Adrenal gland (tissue), 12 donors: Measurements from ENCODE around the gene PRSS12. TPM values are rescaled to one million over a fixed set of nuclear protein-coding genes. Genes with fewer than 3 reads are reported as not detected.

Experiments used
- DNase-seq, 7 donors: peaks; one replicate each; pipeline ENCODE4 v3.0.0-alpha.2; 2019 to 2020
- H3K27ac ChIP-seq, 5 donors: fragments of 200-600 bp; sonication (generic) in 4 of 5; 1 replicate in 3 of 5; 2 replicates in 2 of 5; pipeline versions ENCODE4 v1.5.1 to v1.8.0; 2016 to 2020; ENCODE audit warnings: mild to moderate bottlenecking in 1 of 5
- H3K27me3 ChIP-seq: fragments of 200-600 bp; 2 replicates; pipeline ENCODE4 v1.8.0; 2021
- H3K36me3 ChIP-seq, 2 donors: fragments of 200-600 bp; replicated peaks in 1 of 2; 1 replicate in 1 of 2; 2 replicates in 1 of 2; pipeline versions ENCODE4 v1.5.1 to v1.8.0; 2018 to 2022
- H3K4me1 ChIP-seq, 2 donors: fragments of 200-600 bp; replicated peaks in 1 of 2; 1 replicate in 1 of 2; 2 replicates in 1 of 2; pipeline versions ENCODE4 v1.5.1 to v1.8.0; 2018 to 2021
- H3K4me3 ChIP-seq, 4 donors: fragments of 200-600 bp; sonication (generic) in 3 of 4; one replicate each; pipeline ENCODE4 v1.5.1; 2016 to 2018
- H3K9me3 ChIP-seq, 3 donors: fragments of 200-600 bp; sonication (generic) in 1 of 3; replicated peaks in 1 of 3; 1 replicate in 2 of 3; 2 replicates in 1 of 3; pipeline versions ENCODE4 v1.5.1 to v1.8.0; 2016 to 2021
- CTCF ChIP-seq, 6 experiments: fragments of 450-650 bp in 4 of 6; fragments of 200-600 bp in 2 of 6; sonication (generic) in 1 of 6; IDR thresholded peaks; 1 replicate in 5 of 6; 2 replicates in 1 of 6; pipeline versions ENCODE4 v1.5.1 to v1.8.0; 2016 to 2021; ENCODE audit warnings: antibody characterized with exemption in 6 of 6, mild to moderate bottlenecking in 2 of 6, moderate library complexity in 1 of 6
- POLR2A ChIP-seq, 2 donors: fragments of 450-650 bp; IDR thresholded peaks; one replicate each; pipeline ENCODE4 v1.6.1; 2017; ENCODE audit warnings: antibody characterized with exemption in 2 of 2, mild to moderate bottlenecking in 2 of 2, moderate library complexity in 1 of 2
- WGBS, 4 donors: extraction: QIAGEN DNeasy Blood & Tissue Kit in 2 of 4; methylation state at CpG; one replicate each; pipeline versions ENCODE4 v1.1.5 to v1.1.7; 2013 to 2017; 5-methylcytosine and 5-hydroxymethylcytosine counted together
- intact Hi-C, 2 donors: fragments of 100-400 bp; cut with DNase I; formaldehyde crosslinking; loops; one replicate each; pipeline versions ENCODE4 v1.14.1 to v1.15.0; 2022 to 2023
- polyA plus RNA-seq, 3 donors: library from polyadenylated mRNA; stranded (reverse); fragments of 200-250 nt in 2 of 3; fragments of 350-450 nt in 1 of 3; fragmentation: Illumina TruSeq in 1 of 3; extraction: RNeasy Lipid Tissue Mini Kit (QIAGEN cat#74804) in 1 of 3; gene quantifications; one replicate each; pipeline ENCODE4 v1.2.3, GENCODE V29; 2013 to 2014
- total RNA-seq, 9 donors: library from RNA; depleted of rRNA in 4 of 9; stranded (reverse); fragments of >200 nt in 4 of 9; fragments of 120-200 nt in 1 of 9; fragmentation: NEBNext Ultra II Directional in 1 of 9; extraction: Animal tissue kit (Norgen Biotek cat#: 25700) in 1 of 9; gene quantifications; one replicate each; pipeline versions ENCODE4 v1.1.0 to v1.2.4, GENCODE V29; 2013 to 2023
- donor health status: healthy with polysubstance abuse.
- donor health status: Bipolar disorder and iron deficiency.
- donor health status: DM: yes; HTN: yes; CAD: no.
- donor health status: DM: no; HTN: no; CAD: no.
- donor health status: DM: no; HTN: no; CAD: no.
- donor health status: DM: yes; HTN: yes; CAD: no.

Gene PRSS12
- total and polyA plus RNA-seq, 12 donors = 0.07 to 0.89 (median 0.23) TPM; not detected in 3

DNA sequence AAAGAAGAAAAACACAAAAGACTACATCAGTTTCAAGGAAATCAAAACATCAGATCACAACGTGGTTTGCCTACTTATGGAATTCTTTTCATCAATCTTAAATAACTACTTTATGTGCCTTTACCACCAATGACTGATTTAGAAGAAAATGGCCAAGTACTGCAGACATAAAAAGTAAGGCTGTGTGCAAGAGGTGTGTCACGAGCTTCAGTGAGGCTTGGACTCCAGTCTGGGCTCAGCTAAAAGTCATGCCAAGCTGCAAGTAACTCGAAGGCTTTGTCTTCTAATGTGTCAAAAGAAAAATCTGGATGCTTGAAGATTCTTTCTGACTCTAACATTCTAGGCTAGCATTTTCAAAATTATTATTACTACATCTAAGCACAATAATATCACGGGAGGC lies 17.0 kb downstream of the PRSS12 start:
- H3K9me3 ChIP-seq = no peaks in the 10 kb centered on the region
- no peaks in the 10 kb centered on the region for H3K4me1 ChIP-seq
- H3K36me3 ChIP-seq = no peaks in the 10 kb centered on the region
- no peak for TF ChIP-seq POLR2A (IDR thresholded peaks at IDR 0.05)
- intact Hi-C loops = no loop called here
- no peak overlapping the region for H3K27ac ChIP-seq
- DNase-seq = no peak
- 75 to 82% (median 80%) methylated on average over 4 of the region's 4 CpGs for WGBS, 4 donors
- H3K27me3 ChIP-seq = no peaks in the 10 kb centered on the region
- no peak overlapping the region for H3K4me3 ChIP-seq

GRCh38 chr4:118335324-118335723 lies 17.5 kb downstream of the PRSS12 start:
- H3K36me3 ChIP-seq = no peaks in the 10 kb centered on the region
- no peak for DNase-seq
- H3K9me3 ChIP-seq = no peaks in the 10 kb centered on the region
- H3K4me3 ChIP-seq = no peak overlapping the region
- 69 to 76% (median 73%) methylated on average over 6 of the region's 6 CpGs for WGBS, 4 donors
- H3K27me3 ChIP-seq = no peaks in the 10 kb centered on the region
- no peak overlapping the region for H3K27ac ChIP-seq
- H3K4me1 ChIP-seq = no peaks in the 10 kb centered on the region
- intact Hi-C loops = no loop called here
- TF ChIP-seq CTCF (IDR thresholded peaks at IDR 0.05) (no peak), POLR2A (IDR thresholded peaks at IDR 0.05) (no peak)

- Histone ChIP-seq H3K36me3 (no peaks in the 10 kb centered on the region), H3K27me3 (no peaks in the 10 kb centered on the region), H3K4me3 (no peak overlapping the region), H3K27ac (no peak overlapping the region), H3K4me1 (no peaks in the 10 kb centered on the region), H3K9me3 (no peaks in the 10 kb centered on the region)
- intact Hi-C loops = no loop called here
- 91 to 95% (median 93%) methylated on average over 3 of the region's 3 CpGs for WGBS, 4 donors
- no peak for TF ChIP-seq CTCF (IDR thresholded peaks at IDR 0.05)
- no peak for TF ChIP-seq POLR2A (IDR thresholded peaks at IDR 0.05)
- DNase-seq = no peak
Observed at GRCh38 chr4:118331352-118331751, 21.5 kb downstream of the PRSS12 start.

DNA sequence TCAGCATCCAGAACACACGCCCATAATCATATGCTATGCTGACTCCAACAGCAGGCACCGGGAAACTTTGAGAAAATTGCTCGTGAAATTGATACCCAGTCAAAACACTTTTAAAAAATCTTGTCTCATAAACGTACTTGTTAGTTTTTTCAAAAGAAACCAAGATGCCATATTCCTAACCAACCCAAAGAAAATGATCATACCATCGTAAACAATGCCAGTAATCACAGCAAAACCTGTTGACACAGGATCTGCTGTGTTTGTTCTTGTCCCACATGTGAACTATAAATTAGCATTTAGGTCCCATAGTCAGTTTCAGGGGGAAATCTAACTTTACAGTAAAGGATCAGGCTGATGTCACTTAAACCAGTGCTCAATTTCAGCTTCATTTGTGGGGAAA lies 23.0 kb downstream of the PRSS12 start:
- intact Hi-C loops = no loop called here
- TF ChIP-seq POLR2A (IDR thresholded peaks at IDR 0.05) (no peak), CTCF (IDR thresholded peaks at IDR 0.05) (no peak)
- no peak for DNase-seq
- H3K36me3 ChIP-seq = no peaks in the 10 kb centered on the region
- H3K27ac ChIP-seq = no peak overlapping the region
- H3K4me3 ChIP-seq = no peak overlapping the region
- H3K4me1 ChIP-seq = no peaks in the 10 kb centered on the region
- H3K27me3 ChIP-seq = no peaks in the 10 kb centered on the region
- no peaks in the 10 kb centered on the region for H3K9me3 ChIP-seq
- 88 to 89% (median 89%) methylated on average over 5 of the region's 5 CpGs for WGBS, 4 donors

DNA sequence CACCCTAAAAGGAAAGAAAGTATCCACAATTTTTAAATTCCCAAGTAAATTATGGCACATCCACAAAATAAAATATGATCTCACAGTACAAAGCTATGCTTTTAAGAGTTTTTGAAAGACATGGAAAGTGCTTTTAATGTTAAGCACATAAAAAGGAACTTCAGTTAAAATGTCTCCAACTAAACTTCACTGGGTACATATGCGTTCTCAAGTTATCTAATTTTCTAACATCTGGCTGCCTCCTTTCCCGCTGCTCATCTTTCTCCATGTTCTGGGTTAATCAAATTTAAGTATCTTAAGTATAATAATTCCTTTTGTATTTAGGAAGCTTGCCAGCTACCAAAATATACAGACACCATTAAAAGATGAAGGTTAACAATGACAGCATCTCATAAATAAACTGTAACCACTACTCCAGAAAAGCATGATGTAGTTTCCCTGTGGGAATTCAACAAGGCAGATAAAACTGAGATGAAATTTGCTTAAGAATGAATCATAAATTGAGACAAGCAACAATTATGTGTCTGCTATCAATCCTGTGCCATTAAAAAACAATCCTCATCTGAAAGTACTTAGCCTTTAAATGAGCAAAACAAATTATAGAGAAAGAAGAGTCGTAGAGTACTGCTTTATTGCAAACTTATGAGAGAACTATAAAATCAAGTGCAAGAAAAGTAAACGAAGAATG lies 25.1 kb downstream of the PRSS12 start:
- Histone ChIP-seq H3K36me3 (no peaks in the 10 kb centered on the region), H3K9me3 (no peaks in the 10 kb centered on the region), H3K4me3 (no peak overlapping the region), H3K4me1 (no peaks in the 10 kb centered on the region), H3K27me3 (no peaks in the 10 kb centered on the region), H3K27ac (no peak overlapping the region)
- intact Hi-C loops = no loop called here
- 55 to 73% (median 64%) methylated on average over 4 of the region's 4 CpGs for WGBS, 4 donors
- TF ChIP-seq POLR2A (IDR thresholded peaks at IDR 0.05) (no peak), CTCF (IDR thresholded peaks at IDR 0.05) (no peak)
- no peak for DNase-seq
